Measurements from ENCODE around the gene SLIT3. TPM values are rescaled to one million over a fixed set of nuclear protein-coding genes. Genes with fewer than 3 reads are reported as not detected.

SLIT3 gene
- total and polyA plus RNA-seq, 10 of the 15 experiments (the other 5 are each of a cell fraction or from before 2014, with no cell fraction given) = 0.05 TPM; not detected in 9

DNA sequence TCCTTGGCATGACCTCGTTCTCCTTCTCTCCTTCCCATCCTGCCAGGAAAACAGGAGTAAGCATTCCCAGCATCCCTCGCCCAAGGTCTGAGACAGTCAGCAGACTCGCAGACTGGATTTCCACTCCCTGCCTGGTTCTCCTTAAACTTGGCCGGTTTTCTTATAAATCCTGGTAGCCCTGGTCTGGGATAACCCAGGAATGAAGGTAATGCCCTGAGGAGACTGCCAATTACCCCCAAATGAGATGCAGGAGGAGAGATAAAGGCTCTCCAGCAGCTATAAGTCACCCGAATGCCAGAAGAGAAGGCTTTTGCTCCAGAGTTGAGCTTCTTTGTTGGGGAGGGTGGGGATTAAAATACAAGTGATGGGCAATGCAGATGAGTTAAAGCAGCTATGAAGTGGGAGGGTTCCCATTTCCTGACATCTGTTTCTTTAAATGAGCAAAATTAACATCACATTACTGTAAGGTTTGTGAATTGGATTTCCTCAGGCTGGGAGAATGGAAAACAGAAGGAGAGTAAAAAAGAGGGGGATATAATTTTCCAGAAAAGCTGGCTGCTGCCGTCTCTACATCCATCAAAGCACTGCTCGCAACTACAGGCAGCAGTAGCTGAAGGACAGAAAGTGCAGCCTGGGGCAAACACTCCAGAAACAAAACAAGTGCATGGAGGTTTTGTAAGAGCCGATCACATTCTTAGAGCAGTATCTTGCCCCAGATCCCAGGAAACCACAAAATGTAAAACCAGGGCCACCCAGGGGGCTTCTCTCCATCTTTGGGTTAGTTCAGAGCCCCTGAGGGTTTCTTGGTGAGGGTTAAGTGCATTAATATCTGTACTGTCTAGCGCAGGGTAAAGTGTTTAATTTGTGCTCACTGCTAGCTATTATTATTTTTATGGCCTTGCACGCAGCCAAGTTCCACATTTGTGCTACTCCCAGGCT lies 544.2 kb downstream of the SLIT3 start (continued):
- TF ChIP-seq, protein P1, sequence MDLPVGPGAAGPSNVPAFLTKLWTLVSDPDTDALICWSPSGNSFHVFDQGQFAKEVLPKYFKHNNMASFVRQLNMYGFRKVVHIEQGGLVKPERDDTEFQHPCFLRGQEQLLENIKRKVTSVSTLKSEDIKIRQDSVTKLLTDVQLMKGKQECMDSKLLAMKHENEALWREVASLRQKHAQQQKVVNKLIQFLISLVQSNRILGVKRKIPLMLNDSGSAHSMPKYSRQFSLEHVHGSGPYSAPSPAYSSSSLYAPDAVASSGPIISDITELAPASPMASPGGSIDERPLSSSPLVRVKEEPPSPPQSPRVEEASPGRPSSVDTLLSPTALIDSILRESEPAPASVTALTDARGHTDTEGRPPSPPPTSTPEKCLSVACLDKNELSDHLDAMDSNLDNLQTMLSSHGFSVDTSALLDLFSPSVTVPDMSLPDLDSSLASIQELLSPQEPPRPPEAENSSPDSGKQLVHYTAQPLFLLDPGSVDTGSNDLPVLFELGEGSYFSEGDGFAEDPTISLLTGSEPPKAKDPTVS (IDR thresholded peaks at IDR 0.05; ENCODE audit: low read depth, low read length) = no peak
- TF ChIP-seq CBFB (IDR thresholded peaks at IDR 0.05; ENCODE audit: low read depth) = no peak
- TF ChIP-seq NRF1 (conservative IDR thresholded peaks at IDR 0.05; ENCODE audit: low read depth, low read length) = no peak

DNA sequence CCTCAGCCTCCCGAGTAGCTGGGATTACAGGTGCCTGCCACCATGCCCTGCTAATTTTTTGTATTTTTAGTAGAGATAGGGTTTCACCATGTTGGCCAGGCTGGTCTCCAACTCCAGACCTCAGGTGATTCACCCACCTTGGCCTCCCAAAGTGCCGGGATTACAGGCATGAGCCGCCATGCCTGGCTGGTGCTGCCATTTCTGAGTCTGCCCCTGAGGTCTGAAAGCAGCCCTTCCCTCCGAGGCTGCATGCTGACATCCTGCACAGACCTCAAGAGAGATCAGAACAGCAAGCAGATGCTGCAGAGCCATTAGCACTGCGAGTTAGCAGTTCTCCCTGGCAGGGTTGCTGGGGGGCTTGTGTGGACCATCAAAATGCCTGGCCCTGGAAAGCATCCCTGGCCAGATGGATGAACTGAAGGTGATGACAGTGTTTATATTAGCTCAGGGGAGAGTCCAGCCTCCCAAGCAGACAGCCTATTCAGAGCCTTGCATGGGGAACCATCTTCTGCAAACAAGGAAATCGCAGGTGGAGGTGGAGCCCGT lies 545.3 kb downstream of the SLIT3 start:
- RAD21 ChIA-PET (ENCODE audit: unreplicated experiment) = no interaction called here
- ATAC-seq = no peak
- BruUV-seq (replicated peaks) = no TSS peak
- TF ChIP-seq GATAD2B (conservative IDR thresholded peaks at IDR 0.05; ENCODE audit: low read depth) = no peak
- no peak for TF ChIP-seq MTA2 (IDR thresholded peaks at IDR 0.05; ENCODE audit: low read depth)
- no peak for TF ChIP-seq ZSCAN29 (IDR thresholded peaks at IDR 0.05)
- TF ChIP-seq, protein P2, sequence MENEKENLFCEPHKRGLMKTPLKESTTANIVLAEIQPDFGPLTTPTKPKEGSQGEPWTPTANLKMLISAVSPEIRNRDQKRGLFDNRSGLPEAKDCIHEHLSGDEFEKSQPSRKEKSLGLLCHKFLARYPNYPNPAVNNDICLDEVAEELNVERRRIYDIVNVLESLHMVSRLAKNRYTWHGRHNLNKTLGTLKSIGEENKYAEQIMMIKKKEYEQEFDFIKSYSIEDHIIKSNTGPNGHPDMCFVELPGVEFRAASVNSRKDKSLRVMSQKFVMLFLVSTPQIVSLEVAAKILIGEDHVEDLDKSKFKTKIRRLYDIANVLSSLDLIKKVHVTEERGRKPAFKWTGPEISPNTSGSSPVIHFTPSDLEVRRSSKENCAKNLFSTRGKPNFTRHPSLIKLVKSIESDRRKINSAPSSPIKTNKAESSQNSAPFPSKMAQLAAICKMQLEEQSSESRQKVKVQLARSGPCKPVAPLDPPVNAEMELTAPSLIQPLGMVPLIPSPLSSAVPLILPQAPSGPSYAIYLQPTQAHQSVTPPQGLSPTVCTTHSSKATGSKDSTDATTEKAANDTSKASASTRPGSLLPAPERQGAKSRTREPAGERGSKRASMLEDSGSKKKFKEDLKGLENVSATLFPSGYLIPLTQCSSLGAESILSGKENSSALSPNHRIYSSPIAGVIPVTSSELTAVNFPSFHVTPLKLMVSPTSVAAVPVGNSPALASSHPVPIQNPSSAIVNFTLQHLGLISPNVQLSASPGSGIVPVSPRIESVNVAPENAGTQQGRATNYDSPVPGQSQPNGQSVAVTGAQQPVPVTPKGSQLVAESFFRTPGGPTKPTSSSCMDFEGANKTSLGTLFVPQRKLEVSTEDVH (IDR thresholded peaks at IDR 0.05; ENCODE audit: low read depth, partially characterized antibody) = no peak
- no peak for TF ChIP-seq ZNF622 (IDR thresholded peaks at IDR 0.05)
- TF ChIP-seq ZZZ3 (IDR thresholded peaks at IDR 0.05; ENCODE audit: control insufficient read depth, insufficient read length, low read depth) = no peak
- TF ChIP-seq, protein P3, sequence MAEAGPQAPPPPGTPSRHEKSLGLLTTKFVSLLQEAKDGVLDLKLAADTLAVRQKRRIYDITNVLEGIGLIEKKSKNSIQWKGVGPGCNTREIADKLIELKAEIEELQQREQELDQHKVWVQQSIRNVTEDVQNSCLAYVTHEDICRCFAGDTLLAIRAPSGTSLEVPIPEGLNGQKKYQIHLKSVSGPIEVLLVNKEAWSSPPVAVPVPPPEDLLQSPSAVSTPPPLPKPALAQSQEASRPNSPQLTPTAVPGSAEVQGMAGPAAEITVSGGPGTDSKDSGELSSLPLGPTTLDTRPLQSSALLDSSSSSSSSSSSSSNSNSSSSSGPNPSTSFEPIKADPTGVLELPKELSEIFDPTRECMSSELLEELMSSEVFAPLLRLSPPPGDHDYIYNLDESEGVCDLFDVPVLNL (IDR thresholded peaks at IDR 0.05; ENCODE audit: low read depth, low read length) = no peak
- TF ChIP-seq CBFB (IDR thresholded peaks at IDR 0.05; ENCODE audit: low read depth) = no peak
- no peak for TF ChIP-seq NRF1 (conservative IDR thresholded peaks at IDR 0.05; ENCODE audit: low read depth, low read length)
- TF ChIP-seq, protein P4, sequence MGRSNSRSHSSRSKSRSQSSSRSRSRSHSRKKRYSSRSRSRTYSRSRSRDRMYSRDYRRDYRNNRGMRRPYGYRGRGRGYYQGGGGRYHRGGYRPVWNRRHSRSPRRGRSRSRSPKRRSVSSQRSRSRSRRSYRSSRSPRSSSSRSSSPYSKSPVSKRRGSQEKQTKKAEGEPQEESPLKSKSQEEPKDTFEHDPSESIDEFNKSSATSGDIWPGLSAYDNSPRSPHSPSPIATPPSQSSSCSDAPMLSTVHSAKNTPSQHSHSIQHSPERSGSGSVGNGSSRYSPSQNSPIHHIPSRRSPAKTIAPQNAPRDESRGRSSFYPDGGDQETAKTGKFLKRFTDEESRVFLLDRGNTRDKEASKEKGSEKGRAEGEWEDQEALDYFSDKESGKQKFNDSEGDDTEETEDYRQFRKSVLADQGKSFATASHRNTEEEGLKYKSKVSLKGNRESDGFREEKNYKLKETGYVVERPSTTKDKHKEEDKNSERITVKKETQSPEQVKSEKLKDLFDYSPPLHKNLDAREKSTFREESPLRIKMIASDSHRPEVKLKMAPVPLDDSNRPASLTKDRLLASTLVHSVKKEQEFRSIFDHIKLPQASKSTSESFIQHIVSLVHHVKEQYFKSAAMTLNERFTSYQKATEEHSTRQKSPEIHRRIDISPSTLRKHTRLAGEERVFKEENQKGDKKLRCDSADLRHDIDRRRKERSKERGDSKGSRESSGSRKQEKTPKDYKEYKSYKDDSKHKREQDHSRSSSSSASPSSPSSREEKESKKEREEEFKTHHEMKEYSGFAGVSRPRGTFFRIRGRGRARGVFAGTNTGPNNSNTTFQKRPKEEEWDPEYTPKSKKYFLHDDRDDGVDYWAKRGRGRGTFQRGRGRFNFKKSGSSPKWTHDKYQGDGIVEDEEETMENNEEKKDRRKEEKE (IDR thresholded peaks at IDR 0.05) = no peak

More for the DNA sequence above, 545.3 kb downstream of the SLIT3 start:
- Histone ChIP-seq H2AFZ (ENCODE audit: control insufficient read depth, low read depth, low read length) (no peak overlapping the region), H3K27me3 (replicated peaks in 1 of 2; ENCODE audit: control insufficient read depth in 2 of 2, insufficient read depth in 2 of 2, low read length in 1 of 2) (peaks cover 0 to 1% of the 10 kb centered on the region in 2 experiments; a peak in 1 of 4 replicates), H3K79me2 (ENCODE audit: control insufficient read depth, insufficient read depth, low read length) (no peaks in the 10 kb centered on the region), H3K4me2 (ENCODE audit: control insufficient read depth, insufficient read depth) (no peak overlapping the region), H4K20me1 (ENCODE audit: control insufficient read depth, insufficient read depth) (no peaks in the 10 kb centered on the region), H3K4me3 (no peak overlapping the region), H3K4me1 (ENCODE audit: control insufficient read depth, insufficient read depth, low read length) (no peaks in the 10 kb centered on the region), H3K27ac (ENCODE audit: control insufficient read depth, insufficient read depth) (no peak overlapping the region), H3K9me3 (replicated peaks; ENCODE audit: control insufficient read depth, insufficient read depth, low read length) (no peaks in the 10 kb centered on the region), H3K9ac (ENCODE audit: control insufficient read depth, insufficient read depth, low read length) (no peak overlapping the region), H3K36me3 (ENCODE audit: control insufficient read depth in 2 of 2, insufficient read depth in 2 of 2, low read length in 1 of 2) (no peaks in the 10 kb centered on the region)
- ChIA-PET CTCF (interaction anchor here (0.7 kb wide), 1 partner anchor 38 kb away, joined by 3 read pairs; no protein-coding TSS in a partner anchor), SMC1A (ENCODE audit: uncharacterized antibody, unreplicated experiment) (interaction anchor here (0.6 kb wide), 1 partner anchor 230 kb away, joined by 3 read pairs; no protein-coding TSS in a partner anchor), POLR2A (no interaction called here)
- in situ Hi-C loops (cut with MboI) (no loop called here), intact Hi-C loops (cut with micrococcal nuclease; ENCODE audit: unreplicated experiment) (no loop called here)
- FAIRE-seq (no peak), DNase-seq (ENCODE audit: low read depth, low spot score) (no peak)
- WGBS (ENCODE audit: insufficient coverage, insufficient replicate concordance, low lambda C conversion rate, missing lambda C conversion rate) = 31% methylated on average over 7 of the region's 7 CpGs
